ENCODE data around the gene RRBP1. TPM values are rescaled to one million over a fixed set of nuclear protein-coding genes. Genes with fewer than 3 reads are reported as not detected.

RRBP1 gene
- total and polyA plus RNA-seq, 2 donors (not counting 3 experiments of a cell fraction or from before 2014, with no cell fraction given): 50.3 to 236 TPM

DNA sequence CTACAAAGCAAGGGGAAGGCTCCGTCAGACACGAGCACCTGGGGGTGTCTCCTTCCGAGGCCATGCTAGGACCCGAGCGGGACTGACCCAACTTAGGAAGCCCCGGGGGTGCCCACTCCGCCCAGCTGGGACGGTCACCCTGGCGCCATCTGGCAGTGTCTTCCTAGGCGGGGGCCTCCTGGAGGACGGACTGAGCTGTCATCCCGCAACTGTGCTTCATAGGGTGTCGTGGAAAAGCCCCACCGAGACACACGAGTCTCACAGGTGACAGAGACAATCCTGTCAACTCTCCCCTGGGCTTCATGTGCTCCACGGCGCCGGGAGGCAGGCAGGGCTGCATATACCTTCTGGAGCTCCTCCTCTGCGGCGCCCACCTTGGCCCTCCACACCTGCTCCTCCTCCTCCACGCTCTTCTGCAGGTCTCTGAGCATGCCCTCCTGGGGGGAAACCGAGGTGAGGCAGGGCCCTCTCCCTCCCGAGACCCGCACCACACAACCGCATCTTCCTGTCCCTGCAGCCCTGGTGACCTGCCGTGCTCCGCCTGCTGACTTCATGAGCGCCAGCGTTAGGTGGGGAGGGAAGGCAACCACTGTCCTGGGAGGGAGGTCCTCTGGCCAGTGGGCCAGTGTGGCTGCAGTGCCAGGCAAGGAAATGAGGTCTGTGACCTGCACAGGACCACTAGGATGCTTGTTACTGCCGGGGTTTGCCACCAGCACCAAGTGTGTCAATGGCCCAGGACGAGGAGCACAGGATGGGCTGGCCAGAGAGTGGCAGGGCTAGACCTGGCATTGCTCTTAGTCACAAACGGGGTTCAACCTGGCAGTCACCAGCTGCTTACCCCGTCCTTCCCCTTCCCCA, 61.4 kb downstream of the RRBP1 start:
- Histone ChIP-seq H3K4me2 (ENCODE audit: insufficient read depth, low read length) (no peak overlapping the region), H3K9ac (replicated peaks; ENCODE audit: extremely low read depth, insufficient read depth, low read length) (no peak overlapping the region), H3K4me1 (ENCODE audit: control insufficient read depth, extremely low read depth, insufficient read depth, low read length) (no peaks in the 10 kb centered on the region), H4K20me1 (replicated peaks; ENCODE audit: control insufficient read depth, extremely low read depth, insufficient read depth, low read length) (no peaks in the 10 kb centered on the region), H3K79me2 (ENCODE audit: control insufficient read depth, insufficient read depth, low read length) (no peaks in the 10 kb centered on the region), H3K9me1 (replicated peaks; ENCODE audit: control insufficient read depth, extremely low read depth, insufficient read depth, low read length) (no peaks in the 10 kb centered on the region), H3K36me3 (ENCODE audit: control insufficient read depth in 2 of 2, extremely low read depth in 1 of 2, insufficient read depth in 2 of 2, low read length in 2 of 2) (peaks cover 8 to 86% of the 10 kb centered on the region in 2 experiments), H2AFZ (ENCODE audit: low read depth, low read length) (no peak overlapping the region), H3K27me3 (ENCODE audit: control insufficient read depth in 2 of 2, insufficient read depth in 2 of 2, low read length in 2 of 2) (no peaks in the 10 kb centered on the region), H3K9me3 (replicated peaks; ENCODE audit: control insufficient read depth, insufficient read depth, low read length) (no peaks in the 10 kb centered on the region), H3K27ac (ENCODE audit: insufficient read depth, low read depth, low read length) (no peak overlapping the region), H3K4me3 (replicated peaks in 1 of 3; ENCODE audit: insufficient read depth in 1 of 3, low read depth in 1 of 3, low read length in 3 of 3) (no peak overlapping the region)
- dilution Hi-C loops (cut with MboI; ENCODE audit: extremely low pct_ligation_motif_present, low sequenced_read_pairs) (no loop called here), intact Hi-C loops (cut with micrococcal nuclease) (no loop called here)
- BruUV-seq (replicated peaks): no TSS peak
- FAIRE-seq (no peak), DNase-seq (ENCODE audit: low read depth, low spot score) (no peak)
- TF ChIP-seq POLR2A (IDR thresholded peaks at IDR 0.05; ENCODE audit: low read depth, low read length) (no peak), FOS (IDR thresholded peaks at IDR 0.05; ENCODE audit: borderline replicate concordance, insufficient read depth, low read length) (no peak), EZH2 (IDR thresholded peaks at IDR 0.05; ENCODE audit: borderline replicate concordance, low read depth, low read length, severe bottlenecking) (no peak), POLR2AphosphoS5 (IDR thresholded peaks at IDR 0.05; ENCODE audit: insufficient read depth, low read depth, low read length) (no peak), MYC (IDR thresholded peaks at IDR 0.05; ENCODE audit: low read depth, low read length) (no peak), GATA2 (IDR thresholded peaks at IDR 0.05; ENCODE audit: insufficient read depth, insufficient read length, low read depth, low read length) (no peak), JUN (IDR thresholded peaks at IDR 0.05; ENCODE audit: borderline replicate concordance, insufficient read depth, insufficient read length, low read depth) (no peak)
- TF ChIP-seq, protein P1, sequence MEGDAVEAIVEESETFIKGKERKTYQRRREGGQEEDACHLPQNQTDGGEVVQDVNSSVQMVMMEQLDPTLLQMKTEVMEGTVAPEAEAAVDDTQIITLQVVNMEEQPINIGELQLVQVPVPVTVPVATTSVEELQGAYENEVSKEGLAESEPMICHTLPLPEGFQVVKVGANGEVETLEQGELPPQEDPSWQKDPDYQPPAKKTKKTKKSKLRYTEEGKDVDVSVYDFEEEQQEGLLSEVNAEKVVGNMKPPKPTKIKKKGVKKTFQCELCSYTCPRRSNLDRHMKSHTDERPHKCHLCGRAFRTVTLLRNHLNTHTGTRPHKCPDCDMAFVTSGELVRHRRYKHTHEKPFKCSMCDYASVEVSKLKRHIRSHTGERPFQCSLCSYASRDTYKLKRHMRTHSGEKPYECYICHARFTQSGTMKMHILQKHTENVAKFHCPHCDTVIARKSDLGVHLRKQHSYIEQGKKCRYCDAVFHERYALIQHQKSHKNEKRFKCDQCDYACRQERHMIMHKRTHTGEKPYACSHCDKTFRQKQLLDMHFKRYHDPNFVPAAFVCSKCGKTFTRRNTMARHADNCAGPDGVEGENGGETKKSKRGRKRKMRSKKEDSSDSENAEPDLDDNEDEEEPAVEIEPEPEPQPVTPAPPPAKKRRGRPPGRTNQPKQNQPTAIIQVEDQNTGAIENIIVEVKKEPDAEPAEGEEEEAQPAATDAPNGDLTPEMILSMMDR (IDR thresholded peaks at IDR 0.05; ENCODE audit: extremely low read depth in 1 of 2, insufficient read depth in 1 of 2, low read depth in 1 of 2, low read length in 2 of 2): no peak
- TF ChIP-seq, protein P2, sequence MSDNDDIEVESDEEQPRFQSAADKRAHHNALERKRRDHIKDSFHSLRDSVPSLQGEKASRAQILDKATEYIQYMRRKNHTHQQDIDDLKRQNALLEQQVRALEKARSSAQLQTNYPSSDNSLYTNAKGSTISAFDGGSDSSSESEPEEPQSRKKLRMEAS (IDR thresholded peaks at IDR 0.05; ENCODE audit: insufficient read depth, insufficient read length): no peak
- ChIA-PET POLR2A (no interaction called here), CTCF (interaction anchor here (0.6 to 1.3 kb wide), 3 partner anchors 84 to 124 kb away, joined by 3 to 5 read pairs (median 3); no protein-coding TSS in a partner anchor)
